SIG-M5 treated with dmso at 0.1 percent for 504 hours (cell line): ENCODE data around the gene RABL2B.

Source experiments
- DNase-seq: peaks from one replicate; lab custom pipeline; 2025; ENCODE audit not compliant: unreplicated experiment; lab: John Stamatoyannopoulos, UW

RABL2B gene

DNA sequence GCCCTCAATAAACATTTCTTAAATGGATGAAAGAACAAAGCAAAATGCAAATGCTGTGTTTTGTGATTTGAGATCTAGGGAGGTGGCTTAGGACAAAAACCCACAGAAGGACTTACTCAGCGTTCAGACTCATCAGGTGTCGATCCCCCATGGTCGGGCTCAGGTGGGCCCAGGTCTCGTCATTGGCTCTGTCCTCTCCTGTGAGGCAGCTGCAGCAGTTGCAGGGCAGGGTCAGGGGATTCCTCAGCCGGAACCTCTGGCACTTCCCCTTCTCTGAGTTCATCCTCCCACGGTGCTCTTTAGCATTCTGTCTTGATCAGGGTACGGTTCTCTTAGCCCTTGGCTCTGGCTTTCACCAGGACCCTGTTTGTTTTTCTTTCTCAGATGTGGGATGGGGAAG, 59.4 kb downstream of the RABL2B start:
- DNase-seq, result no peak

DNA sequence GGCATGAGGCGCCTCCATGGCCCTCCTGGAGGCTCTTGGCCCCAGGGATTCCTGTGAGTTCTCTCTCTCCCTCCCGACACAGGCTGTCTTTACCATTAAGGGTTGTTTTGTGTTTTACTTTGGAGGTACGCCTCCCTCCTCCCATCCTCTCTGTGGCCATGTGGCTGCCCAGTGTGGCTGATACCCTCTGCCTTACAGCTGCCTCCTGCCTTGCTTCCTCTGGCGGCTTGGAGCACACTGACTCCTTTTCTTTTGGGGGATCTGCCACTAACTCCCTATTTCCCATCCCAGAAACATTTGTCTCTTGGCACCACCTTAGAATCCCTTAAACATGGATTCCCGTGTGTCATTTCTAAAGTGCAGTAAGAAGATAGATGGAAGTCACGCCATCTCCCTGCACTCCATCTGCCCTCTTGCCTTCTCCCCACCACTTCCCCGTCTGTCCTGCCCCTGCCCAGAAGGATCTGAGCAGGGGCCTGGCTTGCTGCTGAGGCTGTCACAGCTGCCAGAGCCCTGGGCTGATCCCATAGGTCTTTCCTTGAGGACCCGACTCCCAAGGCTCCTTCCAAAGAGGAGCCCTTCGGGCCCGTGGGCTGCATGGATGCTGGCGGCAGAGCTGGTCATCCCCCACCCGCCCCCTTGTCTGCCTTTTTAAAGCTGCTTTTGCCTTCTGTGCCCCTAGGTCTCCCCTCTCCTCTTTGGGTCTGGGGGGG, 60.6 kb downstream of the RABL2B start:
- DNase-seq, result no peak

DNA sequence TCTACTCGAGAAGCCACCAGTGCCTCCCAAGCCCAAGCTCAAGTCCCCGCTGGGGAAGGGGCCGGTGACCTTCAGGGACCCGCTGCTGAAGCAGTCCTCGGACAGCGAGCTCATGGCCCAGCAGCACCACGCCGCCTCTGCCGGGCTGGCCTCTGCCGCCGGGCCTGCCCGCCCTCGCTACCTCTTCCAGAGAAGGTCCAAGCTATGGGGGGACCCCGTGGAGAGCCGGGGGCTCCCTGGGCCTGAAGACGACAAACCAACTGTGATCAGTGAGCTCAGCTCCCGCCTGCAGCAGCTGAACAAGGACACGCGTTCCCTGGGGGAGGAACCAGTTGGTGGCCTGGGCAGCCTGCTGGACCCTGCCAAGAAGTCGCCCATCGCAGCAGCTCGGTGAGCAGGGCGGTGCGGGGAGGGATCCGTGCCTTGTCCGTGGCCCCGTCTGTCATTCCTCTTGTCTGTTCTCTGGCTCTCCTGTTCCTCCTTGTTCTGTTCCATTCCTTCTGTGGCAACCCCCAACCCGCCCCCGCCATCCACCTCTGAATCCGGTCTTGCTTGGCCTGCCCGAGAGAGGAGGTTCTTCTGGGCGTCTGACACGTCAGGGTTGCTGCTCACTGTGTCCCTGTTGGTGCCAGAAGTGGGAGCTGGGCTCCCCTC, 61.3 kb downstream of the RABL2B start:
- no peak for DNase-seq

DNA sequence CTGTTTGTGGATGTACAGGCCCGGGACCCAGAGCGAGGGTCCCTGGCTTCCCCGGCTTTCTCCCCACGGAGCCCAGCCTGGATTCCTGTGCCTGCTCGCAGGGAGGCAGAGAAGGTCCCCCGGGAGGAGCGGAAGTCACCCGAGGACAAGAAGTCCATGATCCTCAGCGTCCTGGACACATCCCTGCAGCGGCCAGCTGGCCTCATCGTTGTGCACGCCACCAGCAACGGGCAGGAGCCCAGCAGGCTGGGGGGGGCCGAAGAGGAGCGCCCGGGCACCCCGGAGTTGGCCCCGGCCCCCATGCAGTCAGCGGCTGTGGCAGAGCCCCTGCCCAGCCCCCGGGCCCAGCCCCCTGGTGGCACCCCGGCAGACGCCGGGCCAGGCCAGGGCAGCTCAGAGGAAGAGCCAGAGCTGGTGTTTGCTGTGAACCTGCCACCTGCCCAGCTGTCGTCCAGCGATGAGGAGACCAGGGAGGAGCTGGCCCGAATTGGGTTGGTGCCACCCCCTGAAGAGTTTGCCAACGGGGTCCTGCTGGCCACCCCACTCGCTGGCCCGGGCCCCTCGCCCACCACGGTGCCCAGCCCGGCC, 62.1 kb downstream of the RABL2B start:
- DNase-seq, result no peak

DNA sequence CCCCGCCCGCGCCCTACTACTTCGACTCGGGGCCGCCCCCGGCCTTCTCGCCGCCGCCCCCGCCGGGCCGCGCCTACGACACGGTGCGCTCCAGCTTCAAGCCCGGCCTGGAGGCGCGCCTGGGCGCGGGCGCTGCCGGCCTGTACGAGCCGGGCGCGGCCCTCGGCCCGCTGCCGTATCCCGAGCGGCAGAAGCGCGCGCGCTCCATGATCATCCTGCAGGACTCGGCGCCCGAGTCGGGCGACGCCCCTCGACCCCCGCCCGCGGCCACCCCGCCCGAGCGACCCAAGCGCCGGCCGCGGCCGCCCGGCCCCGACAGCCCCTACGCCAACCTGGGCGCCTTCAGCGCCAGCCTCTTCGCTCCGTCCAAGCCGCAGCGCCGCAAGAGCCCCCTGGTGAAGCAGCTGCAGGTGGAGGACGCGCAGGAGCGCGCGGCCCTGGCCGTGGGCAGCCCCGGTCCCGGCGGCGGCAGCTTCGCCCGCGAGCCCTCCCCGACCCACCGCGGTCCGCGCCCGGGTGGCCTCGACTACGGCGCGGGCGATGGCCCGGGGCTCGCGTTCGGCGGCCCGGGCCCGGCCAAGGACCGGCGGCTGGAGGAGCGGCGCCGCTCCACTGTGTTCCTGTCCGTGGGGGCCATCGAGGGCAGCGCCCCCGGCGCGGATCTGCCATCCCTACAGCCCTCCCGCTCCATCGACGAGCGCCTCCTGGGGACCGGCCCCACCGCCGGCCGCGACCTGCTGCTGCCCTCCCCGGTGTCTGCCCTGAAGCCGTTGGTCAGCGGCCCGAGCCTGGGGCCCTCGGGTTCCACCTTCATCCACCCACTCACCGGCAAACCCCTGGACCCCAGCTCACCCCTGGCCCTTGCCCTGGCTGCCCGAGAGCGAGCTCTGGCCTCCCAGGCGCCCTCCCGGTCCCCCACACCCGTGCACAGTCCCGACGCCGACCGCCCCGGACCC, 62.9 kb downstream of the RABL2B start:
- DNase-seq, result no peak

DNA sequence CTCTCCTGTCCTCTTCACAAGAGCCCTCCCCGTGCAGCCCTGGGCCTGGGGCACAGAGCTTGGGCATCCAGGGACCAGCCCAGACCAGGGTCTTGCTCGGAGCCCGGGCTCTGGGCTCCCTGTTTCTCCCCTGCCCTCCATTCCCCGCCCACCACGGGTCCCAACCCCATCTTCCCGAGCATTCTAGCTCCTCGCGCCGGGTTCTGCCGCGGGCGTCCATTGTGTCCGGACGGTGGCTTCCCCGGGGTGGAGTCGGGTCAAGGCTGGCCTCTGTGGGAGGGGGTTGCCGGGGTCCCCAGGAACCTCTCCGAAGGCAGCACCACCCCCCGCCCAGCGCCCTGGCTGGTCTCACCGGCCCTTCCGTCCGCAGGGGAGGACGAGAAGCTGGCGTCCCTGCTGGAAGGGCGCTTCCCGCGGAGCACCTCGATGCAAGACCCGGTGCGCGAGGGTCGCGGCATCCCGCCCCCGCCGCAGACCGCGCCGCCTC, 63.6 kb downstream of the RABL2B start:
- no peak for DNase-seq

DNA sequence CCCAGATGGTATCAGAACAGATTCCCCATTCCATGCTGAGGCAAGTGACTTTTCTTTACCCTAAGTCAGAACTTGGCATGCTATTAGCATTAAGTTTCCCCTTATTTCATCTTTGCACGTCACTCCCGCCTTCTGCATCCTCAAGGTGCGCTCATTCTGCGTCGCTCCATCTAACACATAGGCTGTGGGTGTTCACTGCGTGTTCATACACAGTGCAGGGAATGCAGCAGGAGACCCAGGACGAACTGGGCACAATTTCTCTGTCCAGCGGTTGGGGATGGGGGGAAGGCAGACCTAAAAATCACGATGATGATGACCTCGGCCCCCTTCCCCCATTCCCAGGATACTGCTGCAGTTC, 65.1 kb downstream of the RABL2B start:
- no peak for DNase-seq

DNA sequence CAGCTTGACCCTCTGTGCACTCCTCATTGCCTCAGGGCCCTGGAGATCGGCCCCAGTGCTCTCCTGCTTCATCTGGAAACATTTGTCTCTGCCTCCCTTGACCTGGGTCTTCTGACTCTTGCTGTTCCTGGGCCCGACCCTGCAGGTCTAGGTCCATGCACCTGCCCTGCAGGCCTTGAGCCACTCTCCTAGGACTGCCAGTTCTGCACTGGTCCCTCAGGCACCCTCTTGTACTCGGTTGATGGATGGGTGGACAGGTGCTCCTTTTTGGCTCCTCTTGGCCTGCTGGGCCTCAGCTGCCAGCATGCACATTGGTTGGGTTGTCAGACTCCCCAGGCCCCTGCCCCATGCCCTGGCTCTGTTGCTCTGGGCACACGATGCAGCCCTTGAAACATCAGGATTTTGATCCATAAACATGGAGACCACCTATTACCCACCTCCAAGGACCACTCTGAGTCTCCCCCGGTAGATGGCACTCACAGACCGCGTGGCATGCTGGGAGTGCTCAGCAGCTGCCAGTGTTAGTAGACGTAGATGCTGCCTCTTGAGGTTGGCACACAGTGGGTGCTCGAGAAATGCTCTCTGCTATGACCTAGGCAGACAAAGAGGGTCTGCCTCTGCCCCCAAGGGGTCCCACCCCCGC, 65.6 kb downstream of the RABL2B start:
- no peak for DNase-seq
